OCI-LY1 (cell line): ENCODE results near the gene PCSK2.

Source experiments
- H2AFZ ChIP-seq: fragments of 200-600 bp; sonication (generic), shearing (Covaris generic); 2 replicates; pipeline ENCODE4 v1.6.0; 2014; ENCODE audit warnings: antibody characterized with exemption, mild to moderate bottlenecking, low read length
- H3F3A ChIP-seq: fragments of 200-600 bp; sonication (generic), shearing (Covaris generic); 2 replicates; pipeline ENCODE4 v1.6.0; 2014; ENCODE audit warnings: mild to moderate bottlenecking, antibody characterized with exemption, low read length, moderate library complexity; ENCODE audit not compliant: insufficient read depth
- H3K27ac ChIP-seq: fragments of 200-600 bp; sonication (generic); 2 replicates; pipeline ENCODE4 v1.5.1; 2014; ENCODE audit warnings: low read length, mixed run types, mild to moderate bottlenecking, low read depth; ENCODE audit not compliant: poor library complexity, severe bottlenecking
- H3K27me3 ChIP-seq: fragments of 200-600 bp; sonication (generic); 2 replicates; pipeline ENCODE4 v1.6.0; 2014; ENCODE audit warnings: antibody characterized with exemption, mild to moderate bottlenecking, low read length, moderate library complexity; ENCODE audit not compliant: insufficient read depth
- H3K36me3 ChIP-seq: fragments of 200-600 bp; sonication (generic); 2 replicates; pipeline ENCODE4 v1.6.1; 2014; ENCODE audit warnings: mild to moderate bottlenecking, antibody characterized with exemption, low read length, moderate library complexity, mixed read lengths; ENCODE audit not compliant: insufficient read depth
- H3K4me1 ChIP-seq: fragments of 200-600 bp; sonication (generic); 2 replicates; pipeline ENCODE4 v1.5.1; 2014; ENCODE audit warnings: mild to moderate bottlenecking, low read length, moderate library complexity; ENCODE audit not compliant: insufficient read depth, severe bottlenecking
- H3K4me2 ChIP-seq: fragments of 200-600 bp; sonication (generic), shearing (Covaris generic); 2 replicates; pipeline ENCODE4 v1.6.1; 2014; ENCODE audit warnings: low read length
- H3K4me3 ChIP-seq: fragments of 200-600 bp; sonication (generic); 2 replicates; pipeline ENCODE4 v1.5.1; 2014; ENCODE audit warnings: low read length, low read depth, mild to moderate bottlenecking, mixed read lengths; ENCODE audit not compliant: poor library complexity, severe bottlenecking
- H3K79me2 ChIP-seq: fragments of 200-600 bp; shearing (Covaris generic); 2 replicates; pipeline ENCODE4 v1.6.1; 2016; ENCODE audit warnings: mixed run types, low read length, mixed read lengths; ENCODE audit not compliant: insufficient read depth
- H3K9ac ChIP-seq: fragments of 200-600 bp; sonication (generic), shearing (Covaris generic); 2 replicates; pipeline ENCODE4 v1.6.1; 2014; ENCODE audit warnings: mild to moderate bottlenecking, low read length, mixed read lengths
- H3K9me2 ChIP-seq: fragments of 200-600 bp; sonication (generic), shearing (Covaris generic); 2 replicates; pipeline ENCODE4 v1.6.1; 2014; ENCODE audit warnings: low read depth, mild to moderate bottlenecking, low read length, mixed read lengths
- H3K9me3 ChIP-seq: fragments of 200-600 bp; shearing (Covaris generic); 2 replicates; pipeline ENCODE4 v1.6.1; 2014; ENCODE audit warnings: low read length, mixed read lengths
- H4K20me1 ChIP-seq: fragments of 200-600 bp; sonication (generic), shearing (Covaris generic); 2 replicates; pipeline ENCODE4 v1.6.0; 2016; ENCODE audit warnings: mild to moderate bottlenecking, low read length; ENCODE audit not compliant: insufficient read depth
- CTCF ChIP-seq: fragments of 200-600 bp; sonication (generic), shearing (Covaris generic); IDR thresholded peaks from 2 replicates; pipeline ENCODE4 v1.5.1; 2017; ENCODE audit warnings: mild to moderate bottlenecking, antibody characterized with exemption, low read length, moderate library complexity, mixed read lengths
- EZH2 ChIP-seq: fragments of 200-600 bp; sonication (generic), shearing (Covaris generic); IDR thresholded peaks from 2 replicates; pipeline ENCODE4 v1.8.0; 2017; ENCODE audit warnings: borderline replicate concordance, mixed run types, mild to moderate bottlenecking, antibody characterized with exemption, low read length, moderate library complexity, mixed read lengths

Gene PCSK2

GRCh38 chr20:17339000-17339399 lies 112.2 kb downstream of the PCSK2 start:
- Histone ChIP-seq H3K9ac (no peak overlapping the region), H3K9me3 (no peaks in the 10 kb centered on the region), H2AFZ (no peak overlapping the region), H3K79me2 (no peaks in the 10 kb centered on the region), H3K4me1 (no peaks in the 10 kb centered on the region), H3K27me3 (no peaks in the 10 kb centered on the region), H3K4me3 (no peak overlapping the region), H3F3A (no peaks in the 10 kb centered on the region), H3K36me3 (no peaks in the 10 kb centered on the region), H3K4me2 (no peak overlapping the region), H3K9me2 (no peaks in the 10 kb centered on the region), H4K20me1 (no peaks in the 10 kb centered on the region), H3K27ac (no peak overlapping the region)
- TF ChIP-seq EZH2 (no peak), CTCF (no peak)

- H3K4me1 ChIP-seq, result no peaks in the 10 kb centered on the region
- no peak overlapping the region for H3K9ac ChIP-seq
- no peak for TF ChIP-seq EZH2
- TF ChIP-seq CTCF, result no peak
- H3K9me3 ChIP-seq, result no peaks in the 10 kb centered on the region
- H3F3A ChIP-seq, result no peaks in the 10 kb centered on the region
- no peaks in the 10 kb centered on the region for H3K9me2 ChIP-seq
- no peak overlapping the region for H2AFZ ChIP-seq
- H3K79me2 ChIP-seq, result no peaks in the 10 kb centered on the region
- no peak overlapping the region for H3K4me3 ChIP-seq
- H4K20me1 ChIP-seq, result no peaks in the 10 kb centered on the region
- no peaks in the 10 kb centered on the region for H3K36me3 ChIP-seq
- no peak overlapping the region for H3K27ac ChIP-seq
- H3K4me2 ChIP-seq, result no peak overlapping the region
- no peaks in the 10 kb centered on the region for H3K27me3 ChIP-seq
These were observed 116.3 kb downstream of the PCSK2 start for GRCh38 chr20:17343091-17343490.

- H3K27ac ChIP-seq, result no peak overlapping the region
- H2AFZ ChIP-seq, result no peak overlapping the region
- no peaks in the 10 kb centered on the region for H4K20me1 ChIP-seq
- H3F3A ChIP-seq, result no peaks in the 10 kb centered on the region
- no peaks in the 10 kb centered on the region for H3K36me3 ChIP-seq
- H3K9ac ChIP-seq, result no peak overlapping the region
- no peaks in the 10 kb centered on the region for H3K9me3 ChIP-seq
- H3K27me3 ChIP-seq, result no peaks in the 10 kb centered on the region
- H3K9me2 ChIP-seq, result no peaks in the 10 kb centered on the region
- H3K4me2 ChIP-seq, result no peak overlapping the region
- no peak overlapping the region for H3K4me3 ChIP-seq
- TF ChIP-seq EZH2 (no peak), CTCF (no peak)
- H3K4me1 ChIP-seq, result no peaks in the 10 kb centered on the region
- no peaks in the 10 kb centered on the region for H3K79me2 ChIP-seq
These were observed 117.0 kb downstream of the PCSK2 start for GRCh38 chr20:17343656-17344452.
